ENCODE results near the gene RIMBP2. TPM values are rescaled to one million over a fixed set of nuclear protein-coding genes. Genes with fewer than 3 reads are reported as not detected.

The RIMBP2 gene
- total RNA-seq, 1 experiment from 2014 or later, result not detected

DNA sequence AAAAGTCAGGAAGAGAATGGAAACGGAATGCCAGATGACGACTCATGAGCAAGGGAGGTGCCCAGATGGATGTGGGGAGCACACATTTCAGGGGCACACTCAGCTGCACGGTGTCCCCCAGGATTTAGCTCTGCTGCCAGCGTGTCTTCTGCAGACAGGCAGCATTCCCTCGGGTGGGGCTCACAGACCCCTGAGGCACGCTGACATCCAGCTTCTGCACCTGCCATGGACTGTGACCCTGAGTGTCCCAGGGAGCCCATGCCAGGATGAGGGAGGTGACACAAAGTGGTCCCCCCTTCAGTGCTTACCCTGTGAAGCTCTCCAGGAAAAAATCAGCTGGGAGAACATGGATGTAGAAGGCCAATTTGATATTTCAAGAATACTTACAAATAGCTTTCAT, 294.2 kb downstream of the RIMBP2 start:
- Mint-ChIP-seq H3K4me3 (ENCODE audit: unreplicated experiment) (no peak overlapping the region), H3K36me3 (ENCODE audit: insufficient read depth, unreplicated experiment) (no peaks in the 10 kb centered on the region), H3K27me3 (ENCODE audit: insufficient read depth, unreplicated experiment) (peaks cover 15% of the 10 kb centered on the region), H3K9me3 (ENCODE audit: unreplicated experiment) (no peaks in the 10 kb centered on the region), H3K4me1 (ENCODE audit: low read depth, unreplicated experiment) (no peaks in the 10 kb centered on the region), H3K27ac (ENCODE audit: unreplicated experiment) (no peak overlapping the region)
- no peak overlapping the region for H3K4me3 ChIP-seq (ENCODE audit: low read depth, low read length)
- H3K9me3 ChIP-seq, result no peaks in the 10 kb centered on the region
- no peaks in the 10 kb centered on the region for H3K27me3 ChIP-seq (replicated peaks; ENCODE audit: control insufficient read depth, insufficient read depth, low read length)
- no peak for TF ChIP-seq CTCF (IDR thresholded peaks at IDR 0.05; ENCODE audit: insufficient read depth in 1 of 2, low read depth in 1 of 2, low read length in 1 of 2, severe bottlenecking in 1 of 2, unreplicated experiment in 1 of 2)
- H3K36me3 ChIP-seq (ENCODE audit: control insufficient read depth, insufficient read depth, low read length), result no peaks in the 10 kb centered on the region
- no peaks in the 10 kb centered on the region for H3K4me1 ChIP-seq
- intact Hi-C loops (cut with micrococcal nuclease; ENCODE audit: unreplicated experiment), result no loop called here
- DNase-seq, result no peak
- ChIA-PET POLR2A (no interaction called here), CTCF (no interaction called here)
- BruUV-seq (replicated peaks), result no TSS peak

GRCh38 chr12:130420071-130420470, 296.0 kb downstream of the RIMBP2 start:
- Mint-ChIP-seq H3K36me3 (ENCODE audit: insufficient read depth, unreplicated experiment) (no peaks in the 10 kb centered on the region), H3K9me3 (ENCODE audit: unreplicated experiment) (no peaks in the 10 kb centered on the region), H3K4me3 (ENCODE audit: unreplicated experiment) (no peak overlapping the region), H3K27me3 (ENCODE audit: insufficient read depth, unreplicated experiment) (peaks cover 15% of the 10 kb centered on the region), H3K27ac (ENCODE audit: unreplicated experiment) (no peak overlapping the region), H3K4me1 (ENCODE audit: low read depth, unreplicated experiment) (no peaks in the 10 kb centered on the region)
- no peak overlapping the region for H3K4me3 ChIP-seq (ENCODE audit: low read depth, low read length)
- intact Hi-C loops (cut with micrococcal nuclease; ENCODE audit: unreplicated experiment), result no loop called here
- CTCF ChIA-PET, result no interaction called here
- no peak for TF ChIP-seq CTCF (IDR thresholded peaks at IDR 0.05; ENCODE audit: insufficient read depth in 1 of 2, low read depth in 1 of 2, low read length in 1 of 2, severe bottlenecking in 1 of 2, unreplicated experiment in 1 of 2)
- no peaks in the 10 kb centered on the region for H3K36me3 ChIP-seq (ENCODE audit: control insufficient read depth, insufficient read depth, low read length)
- BruUV-seq (replicated peaks), result no TSS peak
- H3K9me3 ChIP-seq, result no peaks in the 10 kb centered on the region
- POLR2A ChIA-PET, result no interaction called here
- DNase-seq, result no peak
- H3K27me3 ChIP-seq (replicated peaks; ENCODE audit: control insufficient read depth, insufficient read depth, low read length), result no peaks in the 10 kb centered on the region
- H3K4me1 ChIP-seq, result no peaks in the 10 kb centered on the region

DNA sequence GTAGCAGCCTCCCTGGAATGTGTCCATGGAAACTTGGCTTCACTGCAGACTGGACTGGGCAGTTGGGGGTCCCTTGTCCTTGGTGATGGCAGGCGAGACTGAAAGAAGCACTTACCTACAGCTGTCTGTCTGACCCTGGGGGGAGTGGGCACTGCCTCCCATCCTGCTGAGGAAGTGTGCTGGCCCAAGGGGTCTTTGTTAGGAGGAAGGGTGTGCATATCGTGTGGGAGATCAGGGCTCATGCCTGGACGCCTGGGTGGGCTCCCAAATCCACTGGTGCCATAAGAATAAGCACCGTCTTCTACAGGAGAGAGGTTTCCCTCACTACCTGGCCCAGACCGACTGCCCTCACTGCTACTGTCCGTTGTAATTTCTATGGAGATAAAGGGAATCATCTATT, 297.0 kb downstream of the RIMBP2 start:
- intact Hi-C loops (cut with micrococcal nuclease; ENCODE audit: unreplicated experiment), result no loop called here
- Mint-ChIP-seq H3K4me1 (ENCODE audit: low read depth, unreplicated experiment) (no peaks in the 10 kb centered on the region), H3K27me3 (ENCODE audit: insufficient read depth, unreplicated experiment) (peaks cover 16% of the 10 kb centered on the region), H3K9me3 (ENCODE audit: unreplicated experiment) (no peaks in the 10 kb centered on the region), H3K4me3 (ENCODE audit: unreplicated experiment) (no peak overlapping the region), H3K36me3 (ENCODE audit: insufficient read depth, unreplicated experiment) (no peaks in the 10 kb centered on the region), H3K27ac (ENCODE audit: unreplicated experiment) (no peak overlapping the region)
- BruUV-seq (replicated peaks), result no TSS peak
- Histone ChIP-seq H3K4me3 (ENCODE audit: low read depth, low read length) (no peak overlapping the region), H3K4me1 (no peaks in the 10 kb centered on the region), H3K9me3 (no peaks in the 10 kb centered on the region), H3K36me3 (ENCODE audit: control insufficient read depth, insufficient read depth, low read length) (no peaks in the 10 kb centered on the region), H3K27me3 (replicated peaks; ENCODE audit: control insufficient read depth, insufficient read depth, low read length) (no peaks in the 10 kb centered on the region)
- ChIA-PET CTCF (no interaction called here), POLR2A (no interaction called here)
- TF ChIP-seq CTCF (IDR thresholded peaks at IDR 0.05; ENCODE audit: insufficient read depth in 1 of 2, low read depth in 1 of 2, low read length in 1 of 2, severe bottlenecking in 1 of 2, unreplicated experiment in 1 of 2), result no peak
- no peak for DNase-seq

Measured in Caco-2 (cell line).